ENCODE results near the gene USH1C. TPM values are rescaled to one million over a fixed set of nuclear protein-coding genes. Genes with fewer than 3 reads are reported as not detected.

The USH1C gene
- total and polyA plus RNA-seq, 9 of the 15 experiments (the other 6 are each of a cell fraction or from before 2014, with no cell fraction given), result 0.04 TPM; not detected in 8

- H3K36me3 ChIP-seq (ENCODE audit: control insufficient read depth, insufficient read depth, low read length), result no peaks in the 10 kb centered on the region
- WGBS (ENCODE audit: insufficient coverage, low coverage, missing lambda C conversion rate), result 0% methylated on average over 3 of the region's 3 CpGs
- no peak overlapping the region for H3K4me3 ChIP-seq
- FAIRE-seq (no peak), DNase-seq (ENCODE audit: extremely low read depth in 1 of 4, low spot score in 3 of 4) (no peak), ATAC-seq (no peak)
- H3K4me1 ChIP-seq (replicated peaks in 1 of 2; ENCODE audit: control insufficient read depth in 2 of 2, insufficient read depth in 2 of 2, low read length in 2 of 2), result no peaks in the 10 kb centered on the region
- no peak overlapping the region for H3K4me2 ChIP-seq (ENCODE audit: insufficient read depth, low read length)
- H3K27ac ChIP-seq (ENCODE audit: extremely low read depth, low read depth, low read length), result no peak overlapping the region
- H3K9me3 ChIP-seq (replicated peaks; ENCODE audit: control insufficient read depth, insufficient read depth, low read depth, low read length), result no peaks in the 10 kb centered on the region
- H4K20me1 ChIP-seq (replicated peaks; ENCODE audit: control insufficient read depth, insufficient read depth, low read length), result no peaks in the 10 kb centered on the region; the same call in 1 of the 2 replicates
- no TSS peak for BruUV-seq (replicated peaks)
- in situ Hi-C loops (cut with MboI), result no loop called here
- H3K9me1 ChIP-seq (ENCODE audit: control insufficient read depth, insufficient read depth, low read length), result no peaks in the 10 kb centered on the region
- H3K9ac ChIP-seq (ENCODE audit: insufficient read depth in 1 of 2, low read depth in 2 of 2, low read length in 2 of 2), result no peak overlapping the region
- H2AFZ ChIP-seq (ENCODE audit: low read depth, low read length), result no peak overlapping the region
- H3K27me3 ChIP-seq (ENCODE audit: control insufficient read depth in 2 of 2, insufficient read depth in 2 of 2, low read length in 2 of 2), result peaks cover 6 to 45% of the 10 kb centered on the region in 2 experiments
- intact Hi-C loops (cut with micrococcal nuclease), result no loop called here
- ChIA-PET CTCF (ENCODE audit: low intra/inter-chr PET ratio) (no interaction called here), POLR2A (interaction anchor here (0.5 to 1.4 kb wide), 3 partner anchors 11 to 504 kb away, joined by 3 read pairs; no protein-coding TSS in a partner anchor)
- H3K79me2 ChIP-seq (ENCODE audit: control insufficient read depth, insufficient read depth, low read length), result no peaks in the 10 kb centered on the region
- TF ChIP-seq EHMT2 (IDR thresholded peaks at IDR 0.05) (no peak), ZC3H8 (IDR thresholded peaks at IDR 0.05) (no peak), DACH1 (IDR thresholded peaks at IDR 0.05; ENCODE audit: partially characterized antibody) (no peak)
Observed at GRCh38 chr11:17508791-17509190, 35.4 kb downstream of the USH1C start.

DNA sequence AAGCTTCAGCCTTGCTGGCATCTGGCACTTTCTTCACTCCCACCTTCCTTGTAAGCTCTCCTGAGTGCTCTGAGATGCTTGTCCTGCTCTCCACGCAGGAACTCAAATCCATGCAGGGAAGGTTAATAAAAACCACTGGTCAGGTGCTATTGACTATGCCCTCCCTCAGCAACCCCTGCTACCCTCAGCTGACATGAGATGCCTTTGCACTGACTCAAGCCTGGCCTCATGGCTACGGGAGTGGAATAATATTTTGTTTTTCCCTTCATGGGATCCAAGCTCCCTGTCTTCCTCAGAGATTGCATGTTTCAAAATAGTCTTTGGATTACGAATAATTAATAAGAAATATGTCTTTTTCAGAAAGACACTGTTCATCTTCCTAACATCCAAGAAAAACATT lies 35.9 kb downstream of the USH1C start:
- ATAC-seq (no peak), FAIRE-seq (no peak), DNase-seq (ENCODE audit: extremely low read depth in 1 of 4, low spot score in 3 of 4) (no peak)
- CTCF ChIA-PET (ENCODE audit: low intra/inter-chr PET ratio), result no interaction called here
- Histone ChIP-seq H4K20me1 (replicated peaks; ENCODE audit: control insufficient read depth, insufficient read depth, low read length) (no peaks in the 10 kb centered on the region; the same call in 1 of the 2 replicates), H3K27ac (ENCODE audit: extremely low read depth, low read depth, low read length) (no peak overlapping the region), H3K36me3 (ENCODE audit: control insufficient read depth, insufficient read depth, low read length) (no peaks in the 10 kb centered on the region), H2AFZ (ENCODE audit: low read depth, low read length) (no peak overlapping the region), H3K4me2 (ENCODE audit: insufficient read depth, low read length) (no peak overlapping the region), H3K79me2 (ENCODE audit: control insufficient read depth, insufficient read depth, low read length) (no peaks in the 10 kb centered on the region), H3K9me1 (ENCODE audit: control insufficient read depth, insufficient read depth, low read length) (no peaks in the 10 kb centered on the region), H3K9ac (ENCODE audit: insufficient read depth in 1 of 2, low read depth in 2 of 2, low read length in 2 of 2) (no peak overlapping the region), H3K4me3 (no peak overlapping the region), H3K27me3 (ENCODE audit: control insufficient read depth in 2 of 2, insufficient read depth in 2 of 2, low read length in 2 of 2) (peaks cover 6 to 45% of the 10 kb centered on the region in 2 experiments), H3K4me1 (replicated peaks in 1 of 2; ENCODE audit: control insufficient read depth in 2 of 2, insufficient read depth in 2 of 2, low read length in 2 of 2) (no peaks in the 10 kb centered on the region), H3K9me3 (replicated peaks; ENCODE audit: control insufficient read depth, insufficient read depth, low read depth, low read length) (no peaks in the 10 kb centered on the region)
- POLR2A ChIA-PET, result interaction anchor here (0.8 to 1.4 kb wide), 3 partner anchors 11 to 20 kb away, joined by 3 read pairs; no protein-coding TSS in a partner anchor
- no TSS peak for BruUV-seq (replicated peaks)
- WGBS (ENCODE audit: insufficient coverage, low coverage, missing lambda C conversion rate), result 7% methylated on average over 3 of the region's 3 CpGs
- in situ Hi-C loops (cut with MboI) (no loop called here), intact Hi-C loops (cut with micrococcal nuclease) (no loop called here)
- TF ChIP-seq ZBTB2 (IDR thresholded peaks at IDR 0.05) (no peak), ETS2 (tag; IDR thresholded peaks at IDR 0.05; ENCODE audit: borderline replicate concordance, poor library complexity, severe bottlenecking) (no peak), IRF9 (tag; IDR thresholded peaks at IDR 0.05) (no peak), EWSR1 (IDR thresholded peaks at IDR 0.05; ENCODE audit: borderline replicate concordance, low read depth, partially characterized antibody) (no peak), MEF2A (IDR thresholded peaks at IDR 0.05; ENCODE audit: control insufficient read depth, low read depth, low read length) (no peak), ILF3 (IDR thresholded peaks at IDR 0.05; ENCODE audit: borderline replicate concordance) (no peak)
- TF ChIP-seq, protein P1, sequence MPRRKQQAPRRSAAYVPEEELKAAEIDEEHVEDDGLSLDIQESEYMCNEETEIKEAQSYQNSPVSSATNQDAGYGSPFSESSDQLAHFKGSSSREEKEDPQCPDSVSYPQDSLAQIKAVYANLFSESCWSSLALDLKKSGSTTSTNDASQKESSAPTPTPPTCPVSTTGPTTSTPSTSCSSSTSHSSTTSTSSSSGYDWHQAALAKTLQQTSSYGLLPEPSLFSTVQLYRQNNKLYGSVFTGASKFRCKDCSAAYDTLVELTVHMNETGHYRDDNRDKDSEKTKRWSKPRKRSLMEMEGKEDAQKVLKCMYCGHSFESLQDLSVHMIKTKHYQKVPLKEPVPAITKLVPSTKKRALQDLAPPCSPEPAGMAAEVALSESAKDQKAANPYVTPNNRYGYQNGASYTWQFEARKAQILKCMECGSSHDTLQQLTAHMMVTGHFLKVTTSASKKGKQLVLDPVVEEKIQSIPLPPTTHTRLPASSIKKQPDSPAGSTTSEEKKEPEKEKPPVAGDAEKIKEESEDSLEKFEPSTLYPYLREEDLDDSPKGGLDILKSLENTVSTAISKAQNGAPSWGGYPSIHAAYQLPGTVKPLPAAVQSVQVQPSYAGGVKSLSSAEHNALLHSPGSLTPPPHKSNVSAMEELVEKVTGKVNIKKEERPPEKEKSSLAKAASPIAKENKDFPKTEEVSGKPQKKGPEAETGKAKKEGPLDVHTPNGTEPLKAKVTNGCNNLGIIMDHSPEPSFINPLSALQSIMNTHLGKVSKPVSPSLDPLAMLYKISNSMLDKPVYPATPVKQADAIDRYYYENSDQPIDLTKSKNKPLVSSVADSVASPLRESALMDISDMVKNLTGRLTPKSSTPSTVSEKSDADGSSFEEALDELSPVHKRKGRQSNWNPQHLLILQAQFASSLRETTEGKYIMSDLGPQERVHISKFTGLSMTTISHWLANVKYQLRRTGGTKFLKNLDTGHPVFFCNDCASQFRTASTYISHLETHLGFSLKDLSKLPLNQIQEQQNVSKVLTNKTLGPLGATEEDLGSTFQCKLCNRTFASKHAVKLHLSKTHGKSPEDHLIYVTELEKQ (CRISPR knock-in tag; IDR thresholded peaks at IDR 0.05), result no peak
